Fibroblast of skin of abdomen (primary cell): ENCODE data around the gene COPZ2.
A peak's percentile ranks its signal among the peaks of the same experiment; 100 is the strongest.
"Not testable (repeated sequence)": the region's sequence is repeated elsewhere in the genome, so short reads cannot be mapped to it uniquely, and the experiment has no call there.

Source experiments
- DNase-seq: peaks from one replicate; pipeline ENCODE4 v3.0.0-alpha.2; 2013

The COPZ2 gene

DNA sequence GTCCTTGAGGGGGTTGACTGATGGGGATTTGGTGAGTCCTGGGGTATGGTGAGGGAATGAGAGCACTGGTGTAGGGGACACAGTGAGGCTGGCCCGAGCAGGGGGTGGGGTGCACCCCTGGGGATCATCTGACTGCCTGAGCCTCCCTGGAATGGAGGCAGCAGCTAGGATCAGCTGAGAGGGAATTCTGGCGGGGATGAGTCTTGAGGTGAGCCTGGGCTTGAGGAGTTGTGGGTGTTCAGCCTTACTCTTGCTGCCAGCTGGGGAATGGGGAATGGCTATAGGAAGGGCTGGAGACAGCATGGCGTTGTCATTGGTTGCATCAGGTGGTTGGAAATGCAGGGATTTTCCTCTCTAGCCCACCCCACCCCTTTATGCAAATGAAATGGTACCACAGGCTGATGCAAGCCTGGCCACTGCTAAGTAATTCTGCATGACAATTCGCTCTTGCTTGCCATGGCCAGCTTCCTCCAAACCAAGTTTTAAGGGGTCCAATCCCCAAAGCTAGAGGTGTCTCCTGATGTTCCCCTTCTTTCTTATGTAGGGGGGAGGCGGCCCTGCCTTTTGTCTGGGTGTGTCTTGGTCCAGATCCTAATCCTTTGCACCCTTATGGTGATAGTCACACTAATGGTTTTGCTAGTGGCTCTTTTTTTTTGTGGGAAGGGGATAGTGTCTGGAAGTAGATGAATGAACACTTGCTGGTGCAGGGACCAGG is 18.1 kb upstream of the COPZ2 start:
- peak; percentile 97 for DNase-seq

DNA sequence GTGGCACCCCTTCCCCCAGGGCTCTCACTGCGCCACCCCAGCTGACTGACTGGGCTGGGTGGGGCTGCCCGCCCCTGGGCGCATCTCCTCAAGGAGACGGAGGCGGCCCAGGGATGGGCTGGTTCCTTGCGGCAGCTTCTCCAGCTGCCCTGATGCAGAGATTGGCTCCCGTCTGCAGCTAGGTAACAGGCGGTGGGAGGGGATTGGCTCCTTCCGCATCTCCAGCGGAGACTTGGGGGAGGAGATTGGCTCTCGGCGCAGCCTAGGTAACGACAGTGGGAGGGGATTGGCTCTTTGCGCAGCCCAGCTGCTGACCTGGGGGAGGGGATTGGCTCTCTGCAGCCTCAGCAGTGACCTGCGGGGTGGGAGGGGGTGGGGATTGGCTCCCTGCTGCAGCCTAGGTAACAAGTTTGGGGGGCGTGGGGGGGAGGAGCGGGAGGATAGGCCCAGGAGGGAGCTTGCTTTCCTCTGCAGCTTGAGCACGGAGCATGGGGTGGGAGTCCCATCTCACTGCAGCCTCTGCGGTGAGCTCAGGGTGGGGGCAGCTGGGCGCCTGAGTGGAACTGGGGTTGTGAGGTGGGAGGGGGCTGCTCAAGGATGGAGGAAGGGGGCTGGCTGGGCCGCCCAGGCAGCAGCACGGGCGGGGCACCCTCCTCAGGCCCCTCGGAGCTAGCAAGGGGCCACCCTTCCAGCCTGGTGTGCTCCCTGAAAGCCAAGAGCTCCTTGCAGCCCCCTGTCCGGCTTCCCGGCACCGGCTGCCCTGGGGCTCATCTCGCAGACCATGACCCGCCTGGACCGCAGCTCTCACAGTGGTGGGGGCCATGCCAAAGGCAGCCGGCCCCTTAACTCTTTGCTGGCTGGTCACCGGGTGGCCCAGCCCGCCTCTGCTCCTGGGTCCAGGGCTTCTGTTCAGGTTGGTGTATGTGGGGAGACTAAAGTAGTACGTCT is 16.9 kb upstream of the COPZ2 start:
- DNase-seq = peak; percentile 81

DNA sequence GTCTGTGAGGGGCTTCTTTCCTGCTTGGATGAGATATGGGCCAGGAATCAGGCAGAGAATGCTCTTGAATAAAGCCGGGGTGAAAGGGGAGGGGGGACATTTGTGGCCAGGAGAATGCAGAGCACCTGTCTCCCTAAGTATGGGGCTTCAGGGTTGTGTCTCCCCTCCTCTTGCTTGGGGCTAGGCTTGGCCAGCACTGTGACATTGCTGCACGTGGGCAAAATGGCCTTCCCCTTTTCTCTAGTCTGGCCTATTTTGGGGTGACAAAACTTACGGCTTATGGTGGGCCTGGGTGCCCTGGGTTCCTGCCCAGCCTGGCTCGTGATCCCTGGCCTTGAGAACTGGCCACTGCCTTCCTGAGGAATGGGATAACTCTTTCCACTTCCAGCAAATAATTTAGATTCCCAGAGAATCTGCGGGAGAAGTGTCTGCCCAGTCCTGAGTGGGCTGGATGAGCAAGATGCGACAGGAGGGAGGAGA is 16.2 kb upstream of the COPZ2 start:
- no peak for DNase-seq

DNA sequence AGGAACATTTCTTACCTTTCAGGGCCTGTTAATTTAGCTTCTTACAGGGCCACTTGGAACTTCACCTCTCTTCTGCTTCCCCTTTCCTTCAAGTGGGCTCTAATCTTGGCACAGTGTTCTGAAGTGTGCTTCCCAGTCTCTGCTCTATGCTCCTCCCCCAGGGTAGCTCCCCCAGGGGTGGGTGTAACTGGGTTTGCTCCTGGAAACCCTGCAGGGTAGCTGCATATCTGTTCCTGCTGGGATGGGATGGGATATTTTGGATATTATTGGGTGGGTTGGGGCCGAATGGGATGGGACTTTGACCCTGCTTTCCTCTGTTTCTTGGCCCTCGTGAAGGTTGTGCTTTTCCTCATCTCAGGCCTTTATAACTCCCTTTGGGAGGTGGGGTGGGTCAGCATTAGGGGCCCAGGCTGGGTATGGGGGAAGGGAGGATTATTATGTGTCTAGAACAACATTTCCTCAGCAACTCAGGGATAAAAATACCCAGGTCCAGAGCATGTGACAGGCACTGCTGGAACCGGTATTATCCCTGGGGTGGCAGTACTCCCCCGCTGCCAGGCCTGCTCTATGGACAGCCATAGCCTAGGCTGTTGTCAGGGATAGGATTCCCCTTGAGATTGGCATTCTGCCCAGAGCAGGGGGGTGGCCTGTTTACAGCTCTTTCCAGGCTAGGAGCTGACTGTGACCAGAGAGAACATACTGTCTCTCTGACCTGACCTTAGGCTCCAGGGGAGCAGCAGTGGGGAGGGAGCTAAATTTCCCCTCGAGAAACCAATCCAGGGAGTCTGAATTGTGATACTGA is 15.6 kb upstream of the COPZ2 start:
- peak; percentile 30 for DNase-seq

DNA sequence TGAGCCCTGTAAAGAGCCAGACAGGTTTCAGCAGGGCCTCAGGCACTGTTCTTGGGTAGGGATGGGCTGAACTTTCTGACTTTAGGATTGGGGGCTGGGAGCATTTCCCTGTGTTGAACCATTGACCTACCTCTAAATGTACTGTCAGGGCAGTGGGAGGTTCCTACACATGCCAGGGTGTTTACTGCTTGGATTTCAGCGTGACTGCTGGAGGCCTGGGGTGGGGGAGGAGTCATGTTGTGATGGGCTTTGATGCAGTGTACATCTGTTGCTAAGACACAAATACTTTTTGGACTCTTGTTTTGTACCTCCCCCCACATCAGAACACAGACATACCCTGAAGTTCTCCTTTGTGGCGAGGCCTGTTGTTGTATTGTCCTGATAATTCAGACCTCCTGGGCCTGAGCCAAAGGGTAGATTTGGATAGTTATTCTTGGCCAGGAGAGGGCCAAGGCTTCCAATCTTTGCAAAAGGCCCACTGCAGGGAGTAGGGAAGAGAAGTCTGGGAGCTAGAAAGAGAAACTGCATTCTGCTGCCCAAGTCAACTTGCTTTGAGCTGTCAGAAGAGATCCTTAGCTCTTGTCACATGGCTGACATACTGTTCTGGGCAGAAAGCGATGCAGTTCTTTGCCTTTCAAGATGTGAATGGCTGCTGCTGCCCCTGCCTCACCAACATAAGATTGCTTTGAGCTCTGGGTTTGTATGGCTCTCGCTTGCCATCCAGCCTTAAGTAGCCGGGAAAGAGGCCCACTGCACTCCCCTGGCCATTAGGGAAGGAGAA is 14.3 kb upstream of the COPZ2 start:
- peak; percentile 73 for DNase-seq

DNA sequence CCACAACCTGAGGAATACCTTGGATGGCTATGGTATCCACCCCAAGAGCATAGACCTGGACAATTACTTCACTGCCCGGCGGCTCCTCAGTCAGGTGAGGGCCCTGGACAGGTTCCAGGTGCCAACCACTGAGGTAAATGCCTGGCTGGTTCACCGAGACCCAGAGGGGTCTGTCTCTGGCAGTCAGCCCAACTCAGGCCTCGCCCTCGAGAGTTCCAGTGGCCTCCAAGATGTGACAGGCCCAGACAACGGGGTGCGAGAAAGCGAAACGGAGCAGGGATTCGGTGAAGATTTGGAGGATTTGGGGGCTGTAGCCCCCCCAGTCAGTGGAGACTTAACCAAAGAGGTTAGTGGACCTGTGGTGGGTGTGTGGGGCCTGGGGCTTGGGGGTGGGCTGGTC is 13.7 kb upstream of the COPZ2 start:
- DNase-seq = no peak

DNA sequence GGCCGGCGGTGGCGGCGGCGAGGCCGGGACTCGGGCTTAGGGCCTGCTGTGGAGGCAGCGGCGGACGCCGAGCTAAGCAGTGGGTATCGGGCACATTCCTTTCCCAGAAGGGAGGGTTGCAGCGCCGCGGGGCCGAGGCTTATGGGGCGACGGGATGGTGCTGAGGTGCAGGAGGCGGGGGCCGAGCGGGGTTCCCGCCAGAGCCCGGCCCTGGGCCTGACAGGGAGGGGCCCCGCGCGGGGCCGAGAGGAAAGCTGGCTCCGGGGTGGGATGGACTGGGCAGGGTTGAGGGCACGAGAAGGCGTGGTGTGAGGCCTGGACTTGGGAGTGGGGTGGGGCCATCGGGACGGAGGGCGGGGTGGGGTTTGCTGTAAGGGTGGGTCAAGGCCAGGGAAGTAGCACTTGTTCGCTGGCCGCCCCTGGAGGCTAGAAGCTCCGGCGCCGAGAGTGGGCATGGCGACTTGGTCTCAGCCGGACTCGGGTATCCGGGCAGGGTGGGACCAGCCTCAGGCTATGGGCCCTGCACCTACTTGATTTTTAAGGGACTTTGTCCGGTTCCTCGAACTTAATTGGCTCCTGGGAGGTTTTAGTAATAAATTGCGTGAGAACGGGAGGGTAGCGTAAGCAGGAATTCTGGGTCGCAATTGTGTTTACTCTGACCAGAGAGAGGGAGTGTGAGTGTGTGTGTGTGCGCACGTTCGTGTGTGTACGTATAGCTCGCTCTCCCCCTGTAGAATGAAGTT is 11.0 kb upstream of the COPZ2 start:
- DNase-seq = peak; percentile 83

DNA sequence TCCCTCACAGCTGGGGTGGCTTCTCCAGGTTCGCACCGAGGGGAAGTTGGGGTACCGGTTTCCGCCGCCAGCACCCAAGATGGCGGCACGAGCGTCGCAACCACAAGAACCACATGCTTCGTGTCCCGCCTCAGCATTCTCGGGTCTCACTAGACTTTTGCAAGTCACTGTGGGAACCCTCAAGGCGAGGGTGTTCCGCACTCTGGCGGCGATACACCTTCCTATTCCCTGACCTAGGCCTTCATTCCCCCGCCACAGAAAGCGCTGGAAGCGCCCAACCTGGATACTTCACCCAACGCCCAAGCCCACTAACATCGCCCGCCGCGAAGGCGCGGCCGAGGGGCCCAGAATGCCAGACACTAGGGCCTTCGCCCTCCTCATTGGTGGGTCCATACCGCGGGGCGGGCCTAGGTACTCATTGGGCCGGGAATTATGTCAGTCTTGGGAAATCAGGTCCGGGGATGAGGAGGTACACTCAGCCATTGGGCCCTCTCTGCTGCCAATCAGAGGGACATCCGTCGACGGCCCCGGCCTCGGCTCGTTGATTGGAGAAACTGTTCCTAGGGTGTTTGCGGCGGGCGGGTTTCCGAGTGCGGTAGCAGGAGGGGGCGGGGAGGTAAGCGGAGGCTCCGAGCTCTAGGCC is 10.3 kb upstream of the COPZ2 start, which contains the start of gene NFE2L1:
Gene NFE2L1, plus strand, starts transcription at position 619 of the 643 bp plus-strand sequence. CDS start 2,760 bp downstream, outside the sequence.
- peak; percentile 100 for DNase-seq

DNA sequence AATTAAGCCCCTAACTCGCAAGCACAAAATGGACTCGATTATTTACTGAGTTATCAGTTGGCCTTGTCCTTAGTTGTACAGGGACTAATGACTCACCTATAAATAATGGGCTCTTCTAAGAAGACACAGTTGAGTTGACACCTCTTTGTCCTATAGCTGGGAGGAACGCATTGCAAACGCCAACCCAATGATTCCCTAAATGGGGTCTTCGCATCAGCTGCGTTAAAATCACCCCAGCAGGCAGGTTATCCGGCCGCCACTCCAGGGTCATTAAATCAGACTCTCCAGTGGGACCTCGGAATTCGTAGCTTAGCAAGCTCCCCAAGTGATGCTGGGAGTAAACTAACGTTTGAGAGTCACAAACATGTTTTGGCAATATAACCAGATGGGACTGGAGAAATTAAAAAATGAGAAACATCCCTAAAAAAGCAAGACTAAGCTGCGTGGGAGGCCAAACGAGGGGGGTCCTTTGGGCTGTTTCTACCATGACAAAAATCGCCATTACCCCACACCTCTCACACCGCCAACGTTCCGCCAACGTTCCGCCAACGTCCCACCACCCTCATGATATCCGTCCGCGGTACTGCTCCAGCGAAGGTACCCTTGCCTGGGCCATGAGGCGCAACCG is 9.6 kb upstream of the COPZ2 start:
- DNase-seq = no peak

DNA sequence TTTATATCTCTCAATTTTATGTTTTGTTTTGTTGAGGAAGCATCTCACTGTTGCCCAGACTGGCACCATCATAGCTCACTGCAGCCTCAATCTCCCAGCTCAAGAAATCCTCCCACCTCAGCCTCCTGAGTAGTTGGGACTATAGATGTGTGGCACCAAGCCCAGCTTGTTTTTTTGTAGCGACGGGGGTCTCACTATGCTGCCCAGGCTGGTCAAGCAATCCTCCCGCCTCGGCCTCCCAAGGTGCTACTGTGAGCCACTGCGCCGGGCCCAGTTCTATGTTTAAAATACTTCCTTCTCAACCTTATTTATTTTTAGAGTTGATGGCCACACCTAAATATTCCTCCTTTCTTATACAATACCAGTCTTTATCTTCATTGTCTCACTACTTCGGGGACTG is 8.7 kb upstream of the COPZ2 start:
- no peak for DNase-seq

DNA sequence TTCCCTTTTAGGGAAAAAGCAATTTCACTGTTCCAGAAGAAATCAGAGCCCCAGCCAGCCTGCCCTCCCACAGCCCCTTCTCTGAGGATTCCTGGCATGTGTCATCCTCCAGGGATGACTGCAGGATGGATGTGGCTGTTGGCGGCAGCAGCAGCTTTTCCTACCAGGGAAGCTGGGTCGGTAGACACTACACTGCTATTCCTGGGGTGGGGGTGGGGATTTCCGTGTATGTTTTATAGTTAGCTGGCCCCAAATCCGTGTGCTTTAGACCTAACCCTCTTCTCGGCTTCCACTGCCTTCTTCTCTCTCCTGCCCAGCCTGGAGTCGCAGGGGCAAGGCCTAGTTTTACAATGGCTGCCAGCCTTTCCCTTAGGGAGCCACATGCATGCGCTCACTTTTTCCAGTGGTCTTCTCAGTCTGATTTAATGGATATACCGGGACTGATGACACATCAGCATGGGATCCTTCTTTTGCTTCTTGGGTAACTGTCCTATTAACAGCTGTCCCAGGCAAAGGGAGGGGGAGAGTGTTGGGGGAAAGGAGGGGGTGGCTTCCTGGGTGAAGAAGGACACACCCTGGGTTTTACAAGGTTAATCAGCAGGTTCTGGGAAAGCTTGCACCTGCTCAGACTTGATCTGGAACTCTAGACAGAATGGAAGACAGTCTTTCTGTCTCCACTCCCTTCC is 7.9 kb upstream of the COPZ2 start:
- DNase-seq = peak; percentile 37

DNA sequence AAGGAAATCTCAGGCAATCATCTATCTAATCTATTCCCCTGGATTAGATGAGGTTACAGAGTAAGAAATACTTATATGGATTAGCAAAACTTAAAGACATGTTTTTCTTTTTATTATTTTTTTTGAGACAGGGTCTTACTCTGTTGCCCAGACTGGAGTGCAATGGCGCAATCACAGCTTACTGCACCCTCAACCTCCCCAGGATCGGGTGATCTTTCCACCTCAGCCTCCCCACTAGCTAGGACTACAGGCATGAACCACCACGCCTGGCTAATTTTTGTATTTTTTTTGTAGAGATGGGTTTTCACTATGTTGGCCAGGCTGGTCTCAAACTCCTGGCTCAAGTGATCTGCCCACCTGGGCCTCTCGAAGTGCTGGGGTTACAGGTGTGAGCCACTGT is 7.3 kb upstream of the COPZ2 start:
- DNase-seq = no peak

DNA sequence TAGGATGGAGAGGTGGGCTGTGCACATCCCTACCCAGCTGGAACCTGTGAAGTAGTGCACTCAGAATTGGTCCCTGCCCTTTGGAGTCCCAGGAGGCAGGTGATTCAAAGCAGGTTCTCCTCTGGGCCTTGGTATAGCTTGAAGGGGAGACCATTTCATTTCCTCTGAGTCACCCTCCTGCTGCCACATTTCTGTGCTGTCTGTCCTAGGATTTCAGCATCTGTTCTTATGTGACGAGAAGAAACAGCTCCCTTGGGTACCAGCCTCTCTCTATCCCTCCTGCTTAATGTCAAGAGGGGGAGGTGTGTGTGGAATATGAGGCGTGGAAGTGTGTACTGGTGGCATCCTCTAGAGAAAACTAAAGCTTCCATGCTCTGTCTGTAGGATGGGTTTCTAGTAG is 5.6 kb upstream of the COPZ2 start:
- DNase-seq = no peak

DNA sequence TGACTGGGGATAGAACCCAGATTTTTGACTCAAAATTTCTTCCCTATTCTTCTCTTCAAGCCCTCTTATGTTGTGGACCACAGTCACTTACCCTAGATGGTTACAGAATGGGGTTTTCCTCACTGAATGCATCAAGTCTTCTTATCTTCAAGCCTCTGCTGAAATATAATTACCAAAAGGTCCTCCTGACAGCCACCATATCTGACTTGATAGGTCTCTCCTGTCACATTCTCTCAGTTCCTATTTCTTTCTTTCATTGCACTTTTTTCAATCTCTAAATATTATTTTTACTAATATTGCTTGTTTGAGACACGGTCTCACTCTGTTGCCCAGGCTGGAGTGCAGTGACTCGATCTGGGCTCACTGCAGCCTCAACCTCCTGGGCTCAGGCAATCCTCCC is 1.1 kb upstream of the COPZ2 start:
- DNase-seq = no peak

DNA sequence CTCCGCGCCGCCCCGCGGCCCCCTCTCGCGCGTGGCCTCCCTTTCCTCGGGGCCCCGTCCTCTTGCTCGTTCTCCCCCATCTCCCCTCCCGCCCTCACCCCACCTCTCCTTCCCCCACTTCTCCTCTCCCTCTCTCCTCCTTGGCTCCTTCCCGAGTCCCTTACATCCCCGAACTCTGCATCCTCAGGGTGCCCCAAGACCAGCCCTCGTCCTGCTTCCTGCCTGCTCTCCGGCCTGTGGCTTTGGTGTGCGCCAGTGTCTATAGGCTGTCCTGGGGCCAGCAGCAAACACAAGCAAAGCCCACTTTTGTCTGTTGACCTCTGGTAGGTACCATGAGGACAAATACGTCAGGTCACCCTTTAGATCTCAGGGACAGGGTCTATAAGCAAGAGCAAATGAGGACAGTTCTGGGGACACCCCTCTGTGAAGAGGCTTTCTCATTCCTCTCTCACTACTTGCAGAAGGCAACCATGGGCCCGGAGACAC is 284 bp upstream of the COPZ2 start:
- DNase-seq = peak; percentile 48

DNA sequence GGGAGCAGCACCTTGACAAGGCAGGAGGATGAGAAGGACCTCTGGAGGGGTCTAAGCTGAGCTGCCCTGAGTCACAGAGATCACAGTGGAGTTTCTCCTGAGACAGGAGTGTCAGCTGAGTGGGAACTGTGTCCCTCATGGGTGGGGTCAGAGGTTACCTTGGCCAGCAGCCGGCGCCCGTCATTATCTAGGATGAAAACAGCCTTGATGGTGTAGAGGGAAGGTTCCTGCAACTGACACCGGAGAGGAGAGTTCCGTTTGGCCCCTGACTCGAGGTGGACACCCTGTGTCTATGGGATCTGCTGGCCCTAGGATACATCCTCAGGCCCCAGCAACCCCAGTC is 933 bp downstream of the COPZ2 start:
- no peak for DNase-seq

DNA sequence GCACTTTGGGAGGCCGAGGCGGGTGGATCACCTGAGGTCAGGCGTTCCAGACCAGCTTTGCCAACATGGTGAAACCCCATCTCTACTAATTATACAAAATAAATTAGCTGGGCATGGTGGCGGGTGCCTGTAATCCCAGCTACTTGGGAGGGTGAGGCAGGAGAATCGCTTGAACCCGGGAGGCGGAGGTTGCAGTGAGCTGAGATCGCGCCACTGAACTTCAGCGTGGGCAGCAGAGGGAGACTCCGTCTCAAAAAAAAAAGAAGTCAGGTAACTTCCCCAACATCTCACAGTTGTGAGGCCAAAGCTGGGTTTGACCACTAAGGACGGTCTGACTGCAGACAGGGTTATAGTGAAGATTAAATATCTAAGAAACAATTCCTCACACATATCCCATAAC is 2.9 kb downstream of the COPZ2 start:
- DNase-seq = not testable (repeated sequence)

DNA sequence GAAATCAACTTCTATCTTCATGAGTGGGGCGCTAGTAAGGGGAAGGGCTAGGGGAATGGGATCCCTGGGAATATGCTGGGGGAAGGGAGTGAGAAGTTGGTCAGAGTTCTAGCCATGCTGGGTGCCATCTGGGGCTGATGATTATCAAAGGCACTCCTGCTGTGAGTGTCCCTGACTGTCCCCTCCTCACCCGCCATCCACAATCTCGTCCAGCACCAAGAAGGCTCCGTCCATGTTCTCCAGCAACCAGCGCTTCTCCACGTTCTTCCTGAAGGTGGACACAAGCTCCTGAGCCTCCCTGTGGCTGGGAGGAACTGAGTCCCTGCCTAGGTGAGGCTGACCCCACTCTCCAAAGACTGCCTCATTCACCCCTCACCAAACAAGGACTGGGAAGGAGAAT is 5.6 kb downstream of the COPZ2 start:
- no peak for DNase-seq

DNA sequence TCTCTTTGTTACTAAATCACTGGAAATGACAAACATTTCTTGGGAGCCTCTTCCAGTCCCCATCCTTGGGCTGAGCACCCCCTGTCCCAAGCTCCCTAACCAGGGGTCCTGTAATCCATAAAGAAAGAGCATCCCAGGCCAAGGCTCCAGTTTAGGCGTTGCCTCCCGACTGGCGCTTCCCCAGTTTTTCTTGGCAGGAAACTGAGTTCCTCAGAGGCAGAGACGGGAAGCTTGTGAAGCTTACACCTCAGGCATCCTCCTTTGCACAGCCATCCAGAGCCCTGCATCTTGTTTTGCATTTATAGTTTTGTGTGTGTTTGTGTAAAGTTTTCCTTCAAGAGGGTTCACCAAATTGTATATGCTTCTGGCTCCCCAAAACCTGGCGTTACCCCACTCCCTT is 7.1 kb downstream of the COPZ2 start:
- no peak for DNase-seq

DNA sequence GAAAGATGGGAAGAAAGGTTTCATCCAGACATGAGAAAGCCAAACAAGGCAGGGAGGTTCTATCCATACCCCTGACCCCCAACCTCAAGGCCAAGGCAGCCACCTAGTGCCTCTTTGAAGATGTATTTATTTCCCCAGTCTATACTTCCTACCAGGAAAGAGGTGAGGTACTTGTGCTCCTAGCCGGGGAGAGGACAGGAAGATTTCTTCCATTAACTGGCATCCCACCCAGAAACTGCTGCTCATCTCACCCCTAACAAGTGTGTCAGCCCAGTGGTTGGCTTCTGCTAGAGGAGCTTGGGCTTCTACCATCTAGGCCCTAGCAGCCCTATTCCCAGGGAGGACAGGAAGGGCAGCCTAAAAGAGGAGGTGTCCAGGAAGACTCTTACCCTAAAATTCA is 8.9 kb downstream of the COPZ2 start:
- no peak for DNase-seq
